Middle frontal gyrus (tissue), 1 donor: ENCODE results near the gene SCRN2.

Experiments
- DNase-seq: peaks from one replicate; pipeline ENCODE4 v3.0.0-alpha.2; 2015; ENCODE audit warnings: low spot score; ENCODE audit errors: extremely low spot score

The SCRN2 gene

DNA sequence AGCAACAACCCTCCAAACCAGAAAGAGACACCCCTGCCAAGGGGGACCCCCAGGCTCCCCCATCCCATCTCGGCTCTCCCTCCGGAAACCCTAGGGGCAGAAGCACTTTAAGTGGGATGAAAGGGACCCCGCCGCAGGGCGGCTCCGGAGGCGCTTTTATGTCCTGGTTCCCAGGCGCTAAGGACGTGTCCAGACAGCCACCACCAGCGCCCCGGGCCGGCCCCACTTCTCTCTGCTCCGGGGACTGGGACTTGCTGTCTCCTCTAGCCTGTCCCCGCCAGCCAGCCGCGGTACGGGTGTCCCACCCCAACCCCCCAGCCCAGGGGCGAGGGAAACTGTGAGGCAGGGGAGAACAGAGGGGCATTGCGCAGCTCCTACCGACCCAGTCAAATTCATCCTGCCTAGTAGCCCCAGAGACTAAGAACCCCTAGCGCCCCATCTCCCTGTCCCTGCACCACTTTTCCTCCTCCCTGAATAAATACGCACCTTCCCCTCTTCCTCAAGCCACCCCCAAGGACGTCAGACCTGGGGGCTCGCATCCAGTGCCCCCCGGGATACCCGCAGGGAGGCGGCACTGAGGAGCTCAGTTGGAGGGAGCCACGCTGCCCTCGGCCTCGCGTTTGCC lies 5.8 kb upstream of the SCRN2 start:
- no peak for DNase-seq

DNA sequence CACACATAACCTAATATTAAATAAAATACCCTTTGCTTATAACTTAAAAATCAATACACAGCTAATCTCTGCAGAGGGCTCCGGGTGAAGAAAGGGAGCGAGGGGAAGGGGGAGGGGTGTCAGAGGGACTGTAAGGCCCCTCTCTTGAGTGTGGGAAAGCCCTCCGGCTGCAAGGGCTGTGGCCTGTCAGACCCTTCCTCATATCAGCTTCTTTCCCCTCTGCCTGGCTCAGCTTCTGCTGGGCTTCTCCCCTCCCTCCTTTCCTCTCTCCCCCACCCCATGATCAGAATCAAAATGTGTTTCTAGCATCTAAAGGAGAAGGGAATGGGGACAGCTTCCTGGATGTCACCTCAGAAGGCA lies 4.6 kb upstream of the SCRN2 start:
- no peak for DNase-seq

DNA sequence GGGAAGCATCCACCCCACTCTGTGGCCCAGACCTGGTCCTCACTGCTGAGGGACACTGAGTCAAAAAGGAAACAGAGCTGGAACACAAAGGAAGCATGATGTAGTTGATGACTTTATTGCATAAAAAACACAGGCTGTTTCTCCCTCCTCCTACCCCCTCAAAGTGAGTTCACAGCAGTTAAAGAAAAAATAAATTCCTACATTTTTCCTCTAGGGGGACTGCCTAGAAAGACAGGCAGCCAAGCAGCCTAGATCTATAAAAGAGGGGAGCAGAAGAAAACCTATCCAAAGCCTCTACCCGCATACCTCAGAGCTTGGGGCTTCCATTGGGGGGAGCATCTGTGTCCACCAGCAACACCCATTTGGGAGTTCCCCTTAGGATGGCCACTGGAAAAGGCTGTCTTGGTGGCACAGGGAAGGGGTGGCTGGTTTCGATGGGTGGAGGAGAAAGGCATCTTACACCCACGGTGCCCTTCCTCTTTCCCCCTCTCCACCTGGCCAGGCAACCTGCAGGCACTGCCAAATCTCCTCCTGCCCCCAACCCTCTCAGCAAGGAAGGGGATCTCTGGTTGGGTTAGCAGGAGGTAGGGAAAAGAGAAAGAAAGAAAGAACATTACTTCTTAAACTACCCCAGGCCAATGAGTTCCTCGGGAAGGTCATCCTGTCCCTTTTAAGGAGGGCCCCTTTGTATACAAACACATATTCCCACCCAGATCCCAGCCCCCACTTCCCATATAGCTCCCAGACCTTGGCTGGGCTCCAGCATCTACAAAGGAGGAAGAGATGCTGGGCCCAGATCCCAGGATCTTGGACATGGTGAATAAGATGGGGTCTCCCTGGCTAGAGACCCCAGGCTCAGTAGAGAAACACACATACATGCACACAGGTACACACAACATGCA lies 4.0 kb upstream of the SCRN2 start:
- no peak for DNase-seq

DNA sequence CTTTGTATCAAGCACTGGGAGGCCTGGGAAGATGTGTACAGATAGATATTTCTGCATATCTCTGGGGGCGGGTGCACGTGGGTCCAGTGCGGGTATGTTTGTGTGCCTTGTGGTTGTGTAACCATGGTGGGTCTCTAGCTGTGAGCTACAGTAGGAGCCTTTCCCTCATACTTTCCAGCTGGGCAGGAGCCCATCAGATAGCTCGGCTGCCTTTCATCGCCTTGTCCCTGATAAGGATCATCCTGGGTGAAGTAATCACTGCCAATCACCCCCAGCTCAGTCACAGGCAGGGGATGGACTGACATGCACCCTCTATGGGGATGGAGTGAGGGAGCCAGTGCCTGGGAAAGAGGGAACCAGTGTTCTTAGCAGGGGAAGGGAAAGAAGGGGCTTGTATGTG lies 3.2 kb upstream of the SCRN2 start:
- DNase-seq = no peak

DNA sequence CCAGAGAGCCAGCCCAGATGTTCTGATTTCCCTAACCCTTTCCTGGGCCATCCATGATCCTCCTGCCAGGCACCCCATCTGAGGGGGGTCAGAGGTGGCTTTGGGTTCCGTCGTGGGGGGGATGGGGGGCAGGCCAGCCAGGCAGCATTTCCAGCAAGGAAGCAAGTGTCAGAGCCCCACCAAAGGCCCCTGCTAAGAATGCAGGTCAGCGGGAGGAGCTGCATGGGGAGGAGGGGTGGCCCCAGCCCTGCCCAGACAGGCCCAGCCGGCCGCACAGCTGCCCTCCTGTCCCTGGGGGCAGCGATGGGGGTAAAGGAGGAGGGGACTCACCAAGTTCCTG lies 2.3 kb upstream of the SCRN2 start:
- DNase-seq = no peak

DNA sequence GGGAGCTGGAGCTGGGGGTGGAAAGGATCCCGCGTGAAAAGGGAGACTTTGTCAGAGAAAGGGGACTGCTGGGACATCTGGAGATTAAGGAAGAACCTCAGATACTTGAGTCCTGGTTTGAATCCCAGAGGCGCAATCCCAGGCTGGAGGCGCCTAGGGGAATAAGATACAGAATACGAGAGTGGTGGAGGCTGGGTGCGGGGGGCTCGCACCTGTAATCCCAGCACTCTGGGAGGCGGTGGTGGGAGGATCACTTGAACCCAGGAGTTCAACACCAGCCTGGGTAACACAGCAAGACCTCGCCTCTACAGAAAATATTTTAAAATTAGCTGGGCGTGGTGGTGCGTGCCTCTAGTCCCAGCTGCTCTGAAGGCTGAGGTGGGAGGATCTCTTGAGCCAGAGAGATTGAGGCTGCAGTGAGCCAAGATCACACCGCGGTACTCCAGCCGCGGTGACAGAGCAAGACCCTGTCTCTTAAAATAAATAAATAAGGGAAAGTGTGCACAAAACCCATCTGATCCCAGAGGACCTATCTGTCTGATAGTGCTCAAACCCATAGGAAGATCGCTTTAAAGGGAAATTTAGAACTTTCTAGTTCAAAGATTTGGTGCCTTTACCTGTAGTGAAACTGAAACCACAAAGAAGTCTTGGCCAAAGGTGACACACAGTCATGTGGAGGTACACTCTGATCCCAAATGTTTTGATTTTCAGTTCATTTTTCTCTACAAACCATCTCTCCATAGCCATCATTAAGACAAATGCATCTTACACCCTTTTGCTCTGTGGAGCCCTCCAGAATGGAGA lies 617 bp upstream of the SCRN2 start:
- DNase-seq = no peak

DNA sequence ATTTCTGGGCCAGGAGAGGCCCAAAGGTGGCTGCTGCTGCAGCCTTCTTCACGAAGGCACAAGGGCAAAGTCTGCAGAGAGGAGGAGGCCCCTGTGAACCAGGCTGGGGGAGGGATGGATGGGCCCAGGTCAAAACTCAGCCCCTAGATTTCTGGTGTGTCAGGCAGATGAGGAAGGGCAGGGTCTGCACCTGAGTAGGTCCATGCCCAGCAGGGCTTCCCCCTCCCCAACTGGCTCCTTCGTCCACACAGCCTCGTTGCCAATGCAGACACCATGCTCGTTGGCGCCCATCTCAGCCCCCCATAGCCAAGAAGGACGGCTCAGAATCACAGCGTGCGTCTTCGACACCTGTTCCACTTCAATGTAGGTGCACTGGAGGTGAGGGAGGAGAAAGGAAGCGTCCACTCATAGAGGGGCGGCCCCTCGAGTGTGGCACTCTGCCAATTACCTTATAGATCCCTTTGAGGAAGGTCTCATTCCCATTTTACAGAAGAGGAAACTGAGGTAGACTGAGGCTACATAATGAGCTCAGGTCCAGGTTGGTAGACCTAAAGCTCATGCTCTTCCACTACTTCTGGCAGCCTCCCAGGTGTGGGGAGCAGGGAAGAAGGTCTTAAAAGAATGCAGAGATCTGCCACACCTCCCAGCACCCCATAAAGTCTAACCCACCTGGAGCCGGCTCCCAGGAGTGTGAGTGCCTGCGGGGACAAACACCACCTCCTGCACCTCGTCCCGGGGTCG lies 902 bp downstream of the SCRN2 start:
- no peak for DNase-seq

DNA sequence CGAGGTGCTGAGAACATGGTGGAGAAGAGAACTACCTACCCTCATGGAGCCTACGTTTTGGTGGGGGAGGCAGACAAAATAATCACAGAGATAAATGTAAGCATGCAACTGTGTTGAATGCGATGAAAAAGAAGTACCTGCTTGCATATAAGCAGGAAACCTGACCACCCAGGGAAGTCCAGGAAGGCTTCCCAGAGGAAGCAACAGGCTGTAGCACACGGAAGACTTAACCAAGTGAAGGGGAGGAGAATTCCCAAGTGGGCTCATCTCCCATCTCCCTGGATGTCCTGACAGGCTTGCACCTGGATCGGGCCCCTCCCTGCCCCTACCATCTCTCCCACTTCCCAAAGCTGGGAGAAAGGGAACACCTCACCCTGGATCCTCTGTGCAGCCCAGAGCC lies 2.0 kb downstream of the SCRN2 start:
- no peak for DNase-seq

DNA sequence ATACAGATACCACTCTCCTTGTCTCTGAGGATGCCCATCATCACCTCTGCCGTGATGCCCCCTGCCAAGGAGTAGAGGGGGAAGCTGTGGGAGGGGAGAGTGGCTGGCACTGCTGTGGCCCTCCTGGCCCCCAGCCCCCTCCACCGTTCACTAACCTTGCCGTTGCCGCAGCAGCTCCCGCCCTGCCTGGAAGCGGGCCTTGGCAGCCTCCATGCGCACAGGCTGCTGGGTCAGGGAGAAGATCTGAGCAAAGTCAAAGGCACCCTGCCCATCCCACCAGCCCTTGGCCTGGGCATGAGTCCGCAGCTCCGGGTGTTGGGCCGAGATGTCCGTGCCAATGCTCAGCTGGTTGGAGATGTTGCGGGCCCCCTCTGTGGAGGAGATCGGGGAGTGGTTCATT lies 2.4 kb downstream of the SCRN2 start:
- DNase-seq = no peak

DNA sequence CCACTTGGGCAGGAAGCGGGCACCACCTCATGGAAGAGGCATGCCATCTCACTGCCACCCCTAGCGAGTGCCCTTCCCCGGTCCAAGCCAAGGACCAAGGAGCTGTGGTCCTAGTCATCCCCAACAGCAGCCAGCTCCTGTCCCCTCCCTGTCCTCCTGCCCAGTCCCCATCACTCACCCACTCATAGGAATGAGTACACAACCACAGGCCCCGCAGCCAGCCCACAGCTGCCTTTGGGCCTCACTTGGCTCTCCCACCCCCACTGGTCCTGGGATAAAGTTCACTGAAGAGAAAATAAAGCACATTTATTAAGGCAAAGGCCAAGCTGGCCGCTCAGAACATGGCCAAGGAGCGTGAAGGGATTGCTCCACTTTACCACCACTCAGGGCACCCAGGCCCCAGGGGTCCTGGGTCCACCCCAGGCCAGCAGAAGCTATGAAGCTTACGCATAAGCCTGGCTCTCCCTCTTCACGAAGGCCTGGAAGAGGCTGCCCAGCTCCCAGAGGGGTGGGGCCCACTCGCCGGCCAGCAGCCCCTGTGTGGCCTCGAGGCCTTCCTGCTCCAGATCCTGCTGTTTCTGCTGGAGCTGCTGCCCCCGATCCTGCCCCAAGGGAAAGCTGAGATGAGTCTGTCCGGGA lies 3.6 kb downstream of the SCRN2 start:
- DNase-seq = no peak

DNA sequence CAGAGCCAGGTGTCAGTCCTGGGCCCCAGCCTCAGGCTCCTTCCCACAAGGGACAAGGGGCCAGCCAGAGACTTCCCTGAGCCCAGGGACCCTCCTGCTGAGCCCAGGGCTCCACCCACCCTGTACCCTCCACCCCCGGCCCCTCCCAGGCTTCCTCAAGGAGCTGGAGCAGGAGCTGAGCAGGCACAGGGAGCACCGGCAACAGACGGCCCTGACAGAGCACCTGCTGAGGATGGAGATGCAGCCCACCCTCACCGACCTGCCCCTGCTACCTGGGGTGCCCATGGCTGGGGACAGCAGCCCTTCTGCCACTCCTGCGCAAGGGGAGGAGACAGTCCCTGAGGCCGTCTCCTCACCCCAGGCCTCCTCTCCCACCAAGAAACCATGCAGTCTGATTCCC lies 4.5 kb downstream of the SCRN2 start:
- no peak for DNase-seq

DNA sequence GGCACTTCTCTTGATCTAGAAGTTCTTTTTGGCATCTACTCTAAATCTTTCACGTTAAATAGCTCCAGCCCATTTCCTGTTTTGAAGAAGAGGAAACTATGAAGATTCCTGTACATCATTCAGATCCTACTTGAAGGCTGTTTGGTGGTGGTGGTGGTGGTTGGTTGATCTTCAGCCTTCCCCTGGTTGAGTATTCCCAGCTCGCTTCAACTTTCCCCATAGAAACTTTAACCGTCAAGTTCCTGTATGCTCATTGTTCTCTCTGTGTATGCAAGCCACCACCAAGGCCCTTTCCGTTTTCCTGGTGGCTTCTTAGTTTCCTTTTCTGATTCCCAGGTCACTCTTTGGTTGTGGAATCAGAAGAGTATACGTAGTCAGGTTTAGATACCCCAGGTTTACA lies 6.3 kb downstream of the SCRN2 start:
- no peak for DNase-seq

DNA sequence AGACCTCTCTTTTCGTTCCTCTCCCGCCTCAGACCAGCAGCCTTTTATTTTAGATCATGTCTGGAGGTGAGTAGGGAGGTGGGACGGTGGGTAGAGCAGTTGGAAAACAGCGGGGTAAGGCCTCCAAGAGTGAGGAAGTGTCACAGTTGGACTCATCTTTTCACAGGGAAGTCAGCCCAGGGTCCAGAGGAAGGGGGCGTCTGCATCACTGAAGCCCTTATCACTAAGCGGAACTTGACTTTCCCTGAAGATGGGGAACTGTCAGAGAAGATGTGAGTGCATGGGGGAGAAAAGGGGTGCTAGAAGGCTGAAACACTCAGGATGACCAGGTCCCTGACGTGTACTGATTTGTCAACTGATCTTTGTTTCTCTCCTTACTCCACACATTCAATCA lies 9.1 kb downstream of the SCRN2 start:
- no peak for DNase-seq

DNA sequence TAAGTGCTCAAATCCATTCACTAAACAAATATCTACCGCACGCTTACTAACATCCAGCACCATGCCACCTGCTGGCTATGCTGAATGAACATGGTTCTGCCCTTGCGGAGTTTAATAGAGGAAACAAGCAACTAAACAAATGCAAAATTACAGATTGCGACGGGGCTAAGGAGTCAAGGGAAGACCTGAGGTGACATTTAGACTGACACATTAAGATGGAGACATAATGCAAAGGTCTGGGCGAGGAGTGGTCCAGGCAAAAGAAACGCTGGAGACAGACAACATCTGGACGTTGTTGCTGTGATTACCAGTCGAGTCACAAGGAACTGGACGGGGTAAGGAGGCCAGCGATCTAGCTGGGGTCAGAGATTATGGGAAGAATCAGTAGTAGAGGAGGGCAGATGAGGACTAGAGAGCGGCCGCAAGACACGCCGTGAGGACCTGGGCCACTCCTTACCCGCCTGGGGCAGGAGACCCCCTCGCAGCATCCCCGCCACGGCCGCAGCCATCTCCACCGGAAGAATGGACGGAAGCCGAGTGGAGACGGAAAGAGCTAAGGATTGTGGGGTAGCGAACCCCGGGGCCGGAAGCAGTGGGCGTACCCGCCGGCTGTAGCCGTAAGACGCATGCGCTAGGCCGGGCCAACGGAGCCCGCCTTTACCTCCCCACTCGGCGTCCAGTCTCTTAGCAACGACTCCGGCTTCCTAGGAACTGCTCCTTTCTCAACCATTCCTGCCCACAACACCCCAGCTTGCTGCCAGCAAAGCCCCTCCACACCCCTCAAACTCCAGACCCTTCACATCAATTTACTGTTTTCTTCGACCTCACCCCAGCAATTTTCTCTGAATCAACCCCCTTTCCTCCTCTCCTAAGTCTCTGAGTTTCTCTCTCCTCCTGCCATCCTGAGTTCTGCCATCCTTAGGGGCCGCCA lies 9.8 kb downstream of the SCRN2 start, which contains the start of the genes LRRC46 and MRPL10:
Gene LRRC46, plus strand, starts transcription at position 668 of the 931 bp plus-strand sequence. CDS start 320 bp downstream, outside the sequence.
Gene MRPL10, minus strand, starts transcription at position 539 of the 931 bp plus-strand sequence. Its CDS starts 30 bp downstream, at position 509.
- peak; percentile 85 for DNase-seq

DNA sequence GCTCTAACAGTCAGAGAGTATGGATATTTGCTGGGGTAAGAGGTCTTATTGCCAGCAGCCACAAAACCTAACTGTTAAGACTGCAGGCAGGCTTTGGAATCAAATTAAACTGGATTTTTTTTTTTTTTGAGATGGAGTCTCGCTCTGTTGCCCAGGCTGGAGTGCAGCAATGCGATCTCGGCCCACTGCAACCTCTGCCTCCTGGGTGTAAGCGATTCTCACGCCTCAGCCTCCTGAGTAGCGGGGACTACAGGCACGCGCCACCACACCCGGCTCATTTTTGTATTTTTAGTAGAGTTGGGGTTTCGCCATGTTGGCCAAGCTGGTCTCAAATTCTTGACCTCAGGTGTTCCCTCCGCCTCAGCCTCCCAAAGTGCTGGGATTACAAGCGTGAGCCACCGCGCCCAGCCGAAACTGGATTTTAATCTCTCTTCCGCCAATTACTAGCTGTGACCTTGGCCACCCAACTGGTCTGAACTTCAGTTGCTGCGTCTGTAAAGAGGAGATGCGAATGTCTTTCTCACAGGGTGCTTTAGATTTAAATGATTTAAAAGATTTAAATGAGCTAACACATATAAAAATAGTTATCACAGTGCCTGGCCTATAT lies 10.6 kb downstream of the SCRN2 start:
- DNase-seq = no peak

DNA sequence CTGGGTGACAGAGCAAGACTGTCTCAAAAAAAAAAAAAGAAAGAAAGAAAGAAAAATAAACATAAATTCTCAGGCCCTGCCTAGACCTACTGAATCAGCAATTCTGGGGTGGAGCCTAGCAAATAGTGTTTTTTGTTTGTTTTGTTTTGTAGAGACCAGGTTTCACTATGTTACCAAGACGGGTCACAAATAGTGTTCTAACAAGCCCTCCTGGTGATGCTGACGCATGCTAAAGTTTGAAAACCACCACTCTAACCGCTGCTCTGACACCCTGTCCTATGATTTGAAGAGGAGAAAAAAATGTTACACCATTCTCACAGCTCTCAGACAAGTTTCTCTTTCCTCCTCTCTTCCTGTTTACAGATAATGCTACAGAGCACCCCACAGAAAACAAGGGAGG lies 11.2 kb downstream of the SCRN2 start:
- DNase-seq = no peak

DNA sequence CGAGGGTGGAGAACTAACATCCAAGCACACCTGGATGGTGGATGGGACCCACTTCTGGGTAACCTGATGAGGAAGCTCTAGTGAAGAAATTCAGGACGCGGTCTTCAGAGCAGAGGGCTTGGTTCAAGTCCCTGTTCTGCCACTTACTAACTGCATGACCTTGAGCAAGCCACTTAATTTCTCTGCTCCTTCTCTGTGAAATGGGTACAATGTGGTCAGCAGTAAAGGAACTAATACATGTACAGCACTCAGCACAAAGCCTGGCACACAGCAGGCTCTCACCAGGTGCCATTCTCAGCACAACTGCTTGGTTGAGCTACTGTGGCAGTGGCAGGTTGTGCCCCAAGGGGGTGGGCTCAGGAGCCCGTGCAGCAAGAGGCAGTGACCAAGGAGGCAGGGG lies 17.6 kb downstream of the SCRN2 start:
- no peak for DNase-seq

DNA sequence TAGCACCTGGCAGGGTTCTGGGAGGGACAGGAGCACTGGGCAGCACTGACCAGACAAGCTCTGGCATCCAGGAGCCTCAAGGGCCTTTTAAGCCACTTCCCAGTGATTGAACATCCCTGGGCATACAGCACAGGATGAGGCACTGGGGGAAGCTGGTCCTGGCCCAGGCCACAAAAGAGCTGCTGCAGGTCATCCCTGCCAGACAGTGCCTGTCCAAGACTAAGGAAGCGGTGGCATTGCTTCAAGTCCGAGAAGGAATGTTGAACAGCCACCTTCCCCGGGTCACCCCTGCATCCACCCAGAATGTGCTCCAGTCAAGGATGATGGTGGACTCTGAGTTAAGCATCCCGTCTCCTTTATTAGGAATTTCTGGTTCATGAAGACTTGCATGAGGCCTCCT lies 18.3 kb downstream of the SCRN2 start:
- DNase-seq = no peak
